Measurements from ENCODE around the gene PPP1R3A. TPM values are rescaled to one million over a fixed set of nuclear protein-coding genes. Genes with fewer than 3 reads are reported as not detected.

Gene PPP1R3A
- total and polyA plus RNA-seq, 10 of the 15 experiments (the other 5 are each of a cell fraction or from before 2014, with no cell fraction given): not detected

DNA sequence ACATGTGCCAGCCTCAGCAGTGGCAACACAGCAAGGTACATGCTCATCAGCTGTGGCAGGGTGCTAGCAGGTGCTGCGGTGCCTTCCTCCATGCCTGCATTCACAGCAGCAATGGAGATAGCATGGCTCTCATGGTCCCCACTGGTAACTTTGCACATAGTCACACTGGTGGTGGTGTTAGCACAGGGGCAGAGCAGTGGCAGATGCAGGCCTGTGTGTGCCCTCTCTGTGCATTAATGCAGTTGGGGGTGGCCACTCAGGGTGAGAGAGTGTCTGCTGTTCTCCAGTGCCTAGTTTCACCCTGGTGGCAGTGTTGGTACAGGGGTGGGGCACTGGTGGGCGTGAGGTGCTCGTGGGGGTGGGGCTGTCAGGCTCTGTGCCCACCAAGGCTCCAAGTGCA is 17.7 kb upstream of the PPP1R3A start:
- SMC1A ChIA-PET (ENCODE audit: uncharacterized antibody, unreplicated experiment): no interaction called here

More for the DNA sequence above, 17.7 kb upstream of the PPP1R3A start:
- no peaks in the 10 kb centered on the region for H3K4me1 ChIP-seq (ENCODE audit: control insufficient read depth, insufficient read depth, low read length)
- H3K9me3 ChIP-seq (replicated peaks; ENCODE audit: control insufficient read depth, insufficient read depth, low read length): no peaks in the 10 kb centered on the region; the same call in 2 of the 3 replicates
- ATAC-seq: no peak
- ChIA-PET RAD21 (ENCODE audit: unreplicated experiment) (no interaction called here), POLR2A (no interaction called here), CTCF (no interaction called here)
- no peak for DNase-seq (ENCODE audit: low read depth, low spot score)
- no peak for FAIRE-seq
- in situ Hi-C loops (cut with MboI): no loop called here
- H4K20me1 ChIP-seq (ENCODE audit: control insufficient read depth, insufficient read depth): no peaks in the 10 kb centered on the region
- intact Hi-C loops (cut with micrococcal nuclease; ENCODE audit: unreplicated experiment): no loop called here
- no peak overlapping the region for H3K27ac ChIP-seq (ENCODE audit: control insufficient read depth, insufficient read depth)
- no peak overlapping the region for H3K9ac ChIP-seq (ENCODE audit: control insufficient read depth, insufficient read depth, low read length)
- H3K4me2 ChIP-seq (ENCODE audit: control insufficient read depth, insufficient read depth): no peak overlapping the region
- no peaks in the 10 kb centered on the region for H3K36me3 ChIP-seq (ENCODE audit: control insufficient read depth in 2 of 2, insufficient read depth in 2 of 2, low read length in 1 of 2)
- no peak overlapping the region for H3K4me3 ChIP-seq
- no peaks in the 10 kb centered on the region for H3K79me2 ChIP-seq (ENCODE audit: control insufficient read depth, insufficient read depth, low read length)
- no TSS peak for BruUV-seq (replicated peaks)
- no peak for TF ChIP-seq STAT1 (conservative IDR thresholded peaks at IDR 0.05)
- TF ChIP-seq JUND (IDR thresholded peaks at IDR 0.05; ENCODE audit: low read depth, low read length): no peak
- TF ChIP-seq, protein P1, sequence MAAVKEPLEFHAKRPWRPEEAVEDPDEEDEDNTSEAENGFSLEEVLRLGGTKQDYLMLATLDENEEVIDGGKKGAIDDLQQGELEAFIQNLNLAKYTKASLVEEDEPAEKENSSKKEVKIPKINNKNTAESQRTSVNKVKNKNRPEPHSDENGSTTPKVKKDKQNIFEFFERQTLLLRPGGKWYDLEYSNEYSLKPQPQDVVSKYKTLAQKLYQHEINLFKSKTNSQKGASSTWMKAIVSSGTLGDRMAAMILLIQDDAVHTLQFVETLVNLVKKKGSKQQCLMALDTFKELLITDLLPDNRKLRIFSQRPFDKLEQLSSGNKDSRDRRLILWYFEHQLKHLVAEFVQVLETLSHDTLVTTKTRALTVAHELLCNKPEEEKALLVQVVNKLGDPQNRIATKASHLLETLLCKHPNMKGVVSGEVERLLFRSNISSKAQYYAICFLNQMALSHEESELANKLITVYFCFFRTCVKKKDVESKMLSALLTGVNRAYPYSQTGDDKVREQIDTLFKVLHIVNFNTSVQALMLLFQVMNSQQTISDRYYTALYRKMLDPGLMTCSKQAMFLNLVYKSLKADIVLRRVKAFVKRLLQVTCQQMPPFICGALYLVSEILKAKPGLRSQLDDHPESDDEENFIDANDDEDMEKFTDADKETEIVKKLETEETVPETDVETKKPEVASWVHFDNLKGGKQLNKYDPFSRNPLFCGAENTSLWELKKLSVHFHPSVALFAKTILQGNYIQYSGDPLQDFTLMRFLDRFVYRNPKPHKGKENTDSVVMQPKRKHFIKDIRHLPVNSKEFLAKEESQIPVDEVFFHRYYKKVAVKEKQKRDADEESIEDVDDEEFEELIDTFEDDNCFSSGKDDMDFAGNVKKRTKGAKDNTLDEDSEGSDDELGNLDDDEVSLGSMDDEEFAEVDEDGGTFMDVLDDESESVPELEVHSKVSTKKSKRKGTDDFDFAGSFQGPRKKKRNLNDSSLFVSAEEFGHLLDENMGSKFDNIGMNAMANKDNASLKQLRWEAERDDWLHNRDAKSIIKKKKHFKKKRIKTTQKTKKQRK (IDR thresholded peaks at IDR 0.05; ENCODE audit: low read depth, low read length): no peak
- TF ChIP-seq, protein P2, sequence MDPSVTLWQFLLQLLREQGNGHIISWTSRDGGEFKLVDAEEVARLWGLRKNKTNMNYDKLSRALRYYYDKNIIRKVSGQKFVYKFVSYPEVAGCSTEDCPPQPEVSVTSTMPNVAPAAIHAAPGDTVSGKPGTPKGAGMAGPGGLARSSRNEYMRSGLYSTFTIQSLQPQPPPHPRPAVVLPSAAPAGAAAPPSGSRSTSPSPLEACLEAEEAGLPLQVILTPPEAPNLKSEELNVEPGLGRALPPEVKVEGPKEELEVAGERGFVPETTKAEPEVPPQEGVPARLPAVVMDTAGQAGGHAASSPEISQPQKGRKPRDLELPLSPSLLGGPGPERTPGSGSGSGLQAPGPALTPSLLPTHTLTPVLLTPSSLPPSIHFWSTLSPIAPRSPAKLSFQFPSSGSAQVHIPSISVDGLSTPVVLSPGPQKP (IDR thresholded peaks at IDR 0.05; ENCODE audit: low read depth, low read length): no peak
- no peak for TF ChIP-seq NFIC (IDR thresholded peaks at IDR 0.05; ENCODE audit: low read depth, low read length)
- no peak for TF ChIP-seq ASH2L (IDR thresholded peaks at IDR 0.05; ENCODE audit: borderline replicate concordance, low read depth)
- TF ChIP-seq, protein P3, sequence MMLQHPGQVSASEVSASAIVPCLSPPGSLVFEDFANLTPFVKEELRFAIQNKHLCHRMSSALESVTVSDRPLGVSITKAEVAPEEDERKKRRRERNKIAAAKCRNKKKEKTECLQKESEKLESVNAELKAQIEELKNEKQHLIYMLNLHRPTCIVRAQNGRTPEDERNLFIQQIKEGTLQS (IDR thresholded peaks at IDR 0.05; ENCODE audit: borderline replicate concordance, extremely low read depth, low read depth, low read length): no peak
- TF ChIP-seq NR2C2 (IDR thresholded peaks at IDR 0.05; ENCODE audit: borderline replicate concordance, control insufficient read depth, insufficient read length, low read depth): no peak
- TF ChIP-seq, protein P4, sequence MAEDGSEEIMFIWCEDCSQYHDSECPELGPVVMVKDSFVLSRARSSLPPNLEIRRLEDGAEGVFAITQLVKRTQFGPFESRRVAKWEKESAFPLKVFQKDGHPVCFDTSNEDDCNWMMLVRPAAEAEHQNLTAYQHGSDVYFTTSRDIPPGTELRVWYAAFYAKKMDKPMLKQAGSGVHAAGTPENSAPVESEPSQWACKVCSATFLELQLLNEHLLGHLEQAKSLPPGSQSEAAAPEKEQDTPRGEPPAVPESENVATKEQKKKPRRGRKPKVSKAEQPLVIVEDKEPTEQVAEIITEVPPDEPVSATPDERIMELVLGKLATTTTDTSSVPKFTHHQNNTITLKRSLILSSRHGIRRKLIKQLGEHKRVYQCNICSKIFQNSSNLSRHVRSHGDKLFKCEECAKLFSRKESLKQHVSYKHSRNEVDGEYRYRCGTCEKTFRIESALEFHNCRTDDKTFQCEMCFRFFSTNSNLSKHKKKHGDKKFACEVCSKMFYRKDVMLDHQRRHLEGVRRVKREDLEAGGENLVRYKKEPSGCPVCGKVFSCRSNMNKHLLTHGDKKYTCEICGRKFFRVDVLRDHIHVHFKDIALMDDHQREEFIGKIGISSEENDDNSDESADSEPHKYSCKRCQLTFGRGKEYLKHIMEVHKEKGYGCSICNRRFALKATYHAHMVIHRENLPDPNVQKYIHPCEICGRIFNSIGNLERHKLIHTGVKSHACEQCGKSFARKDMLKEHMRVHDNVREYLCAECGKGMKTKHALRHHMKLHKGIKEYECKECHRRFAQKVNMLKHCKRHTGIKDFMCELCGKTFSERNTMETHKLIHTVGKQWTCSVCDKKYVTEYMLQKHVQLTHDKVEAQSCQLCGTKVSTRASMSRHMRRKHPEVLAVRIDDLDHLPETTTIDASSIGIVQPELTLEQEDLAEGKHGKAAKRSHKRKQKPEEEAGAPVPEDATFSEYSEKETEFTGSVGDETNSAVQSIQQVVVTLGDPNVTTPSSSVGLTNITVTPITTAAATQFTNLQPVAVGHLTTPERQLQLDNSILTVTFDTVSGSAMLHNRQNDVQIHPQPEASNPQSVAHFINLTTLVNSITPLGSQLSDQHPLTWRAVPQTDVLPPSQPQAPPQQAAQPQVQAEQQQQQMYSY (CRISPR knock-in tag; IDR thresholded peaks at IDR 0.05): no peak
- TF ChIP-seq, protein P5, sequence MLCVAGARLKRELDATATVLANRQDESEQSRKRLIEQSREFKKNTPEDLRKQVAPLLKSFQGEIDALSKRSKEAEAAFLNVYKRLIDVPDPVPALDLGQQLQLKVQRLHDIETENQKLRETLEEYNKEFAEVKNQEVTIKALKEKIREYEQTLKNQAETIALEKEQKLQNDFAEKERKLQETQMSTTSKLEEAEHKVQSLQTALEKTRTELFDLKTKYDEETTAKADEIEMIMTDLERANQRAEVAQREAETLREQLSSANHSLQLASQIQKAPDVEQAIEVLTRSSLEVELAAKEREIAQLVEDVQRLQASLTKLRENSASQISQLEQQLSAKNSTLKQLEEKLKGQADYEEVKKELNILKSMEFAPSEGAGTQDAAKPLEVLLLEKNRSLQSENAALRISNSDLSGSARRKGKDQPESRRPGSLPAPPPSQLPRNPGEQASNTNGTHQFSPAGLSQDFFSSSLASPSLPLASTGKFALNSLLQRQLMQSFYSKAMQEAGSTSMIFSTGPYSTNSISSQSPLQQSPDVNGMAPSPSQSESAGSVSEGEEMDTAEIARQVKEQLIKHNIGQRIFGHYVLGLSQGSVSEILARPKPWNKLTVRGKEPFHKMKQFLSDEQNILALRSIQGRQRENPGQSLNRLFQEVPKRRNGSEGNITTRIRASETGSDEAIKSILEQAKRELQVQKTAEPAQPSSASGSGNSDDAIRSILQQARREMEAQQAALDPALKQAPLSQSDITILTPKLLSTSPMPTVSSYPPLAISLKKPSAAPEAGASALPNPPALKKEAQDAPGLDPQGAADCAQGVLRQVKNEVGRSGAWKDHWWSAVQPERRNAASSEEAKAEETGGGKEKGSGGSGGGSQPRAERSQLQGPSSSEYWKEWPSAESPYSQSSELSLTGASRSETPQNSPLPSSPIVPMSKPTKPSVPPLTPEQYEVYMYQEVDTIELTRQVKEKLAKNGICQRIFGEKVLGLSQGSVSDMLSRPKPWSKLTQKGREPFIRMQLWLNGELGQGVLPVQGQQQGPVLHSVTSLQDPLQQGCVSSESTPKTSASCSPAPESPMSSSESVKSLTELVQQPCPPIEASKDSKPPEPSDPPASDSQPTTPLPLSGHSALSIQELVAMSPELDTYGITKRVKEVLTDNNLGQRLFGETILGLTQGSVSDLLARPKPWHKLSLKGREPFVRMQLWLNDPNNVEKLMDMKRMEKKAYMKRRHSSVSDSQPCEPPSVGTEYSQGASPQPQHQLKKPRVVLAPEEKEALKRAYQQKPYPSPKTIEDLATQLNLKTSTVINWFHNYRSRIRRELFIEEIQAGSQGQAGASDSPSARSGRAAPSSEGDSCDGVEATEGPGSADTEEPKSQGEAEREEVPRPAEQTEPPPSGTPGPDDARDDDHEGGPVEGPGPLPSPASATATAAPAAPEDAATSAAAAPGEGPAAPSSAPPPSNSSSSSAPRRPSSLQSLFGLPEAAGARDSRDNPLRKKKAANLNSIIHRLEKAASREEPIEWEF (IDR thresholded peaks at IDR 0.05; ENCODE audit: insufficient replicate concordance, low read depth, low read length): no peak
- no peak overlapping the region for H2AFZ ChIP-seq (ENCODE audit: control insufficient read depth, low read depth, low read length)
- 11% methylated on average over 3 of the region's 3 CpGs for WGBS (ENCODE audit: insufficient coverage, insufficient replicate concordance, low lambda C conversion rate, missing lambda C conversion rate)
- no peaks in the 10 kb centered on the region for H3K27me3 ChIP-seq (replicated peaks in 1 of 2; ENCODE audit: control insufficient read depth in 2 of 2, insufficient read depth in 2 of 2, low read length in 1 of 2)
